ENCODE data around the gene CYP2S1. TPM values are rescaled to one million over a fixed set of nuclear protein-coding genes. Genes with fewer than 3 reads are reported as not detected.
A peak's percentile ranks its signal among the peaks of the same experiment; 100 is the strongest.

The CYP2S1 gene
- total RNA-seq, 5 donors from 2014 or later (not counting 1 experiment from before 2014, with no cell fraction given) = 0.20 to 1.2 (median 0.51) TPM; not detected in 1

GRCh38 chr19:41159881-41160280, 33.1 kb upstream of the CYP2S1 start:
- no peak for DNase-seq
- Mint-ChIP-seq H3K27ac (no peak overlapping the region), H3K27me3 (no peaks in the 10 kb centered on the region), H3K9me3 (no peaks in the 10 kb centered on the region), H3K36me3 (no peaks in the 10 kb centered on the region), H3K4me1 (no peaks in the 10 kb centered on the region), H3K4me3 (no peak overlapping the region)
- Histone ChIP-seq H3K9me3 (no peaks in the 10 kb centered on the region), H3K4me1 (ENCODE audit: control insufficient read depth in 1 of 2, extremely low read depth in 1 of 2, insufficient read depth in 2 of 2, low read length in 2 of 2) (no peaks in the 10 kb centered on the region), H3K27me3 (replicated peaks in 1 of 2; ENCODE audit: control insufficient read depth in 2 of 2, extremely low read depth in 1 of 2, insufficient read depth in 2 of 2, low read length in 1 of 2) (peaks cover 0 to 3% of the 10 kb centered on the region in 2 experiments), H3K4me3 (ENCODE audit: control insufficient read depth in 1 of 2, extremely low read depth in 1 of 2, low read length in 1 of 2) (no peak overlapping the region), H3K36me3 (ENCODE audit: control insufficient read depth in 2 of 2, extremely low read depth in 1 of 2, insufficient read depth in 1 of 2, low read length in 1 of 2) (no peaks in the 10 kb centered on the region), H3K27ac (ENCODE audit: low read length) (no peak overlapping the region)
- no peak for ATAC-seq (replicated peaks in 1 of 4)
- POLR2A ChIA-PET = interaction anchor here in 1 of 2 donors (0.6 kb wide), 1 partner anchor 1004 kb away, joined by 5 read pairs; no protein-coding TSS in a partner anchor
- CTCF ChIA-PET = no interaction called here
- WGBS (ENCODE audit: insufficient coverage) = 60% methylated on average over 1 of the region's 2 CpGs

GRCh38 chr19:41161903-41162302, 31.1 kb upstream of the CYP2S1 start:
- ChIA-PET POLR2A (no interaction called here), CTCF (no interaction called here)
- no peak overlapping the region for H3K27ac Mint-ChIP-seq
- H3K4me3 ChIP-seq (ENCODE audit: control insufficient read depth in 1 of 2, extremely low read depth in 1 of 2, low read length in 1 of 2) = no peak overlapping the region
- ATAC-seq (replicated peaks in 1 of 4) (no peak), DNase-seq (no peak)
- no peaks in the 10 kb centered on the region for H3K4me1 Mint-ChIP-seq
- no peaks in the 10 kb centered on the region for H3K27me3 Mint-ChIP-seq
- 94% methylated on average over 2 of the region's 5 CpGs for WGBS (ENCODE audit: insufficient coverage)
- no peak overlapping the region for H3K4me3 Mint-ChIP-seq
- H3K9me3 Mint-ChIP-seq = no peaks in the 10 kb centered on the region
- no peaks in the 10 kb centered on the region for H3K9me3 ChIP-seq
- H3K36me3 ChIP-seq (ENCODE audit: control insufficient read depth in 2 of 2, extremely low read depth in 1 of 2, insufficient read depth in 1 of 2, low read length in 1 of 2) = no peaks in the 10 kb centered on the region
- no peak overlapping the region for H3K27ac ChIP-seq (ENCODE audit: low read length)
- no peaks in the 10 kb centered on the region for H3K36me3 Mint-ChIP-seq
- no peaks in the 10 kb centered on the region for H3K4me1 ChIP-seq (ENCODE audit: control insufficient read depth in 1 of 2, extremely low read depth in 1 of 2, insufficient read depth in 2 of 2, low read length in 2 of 2)
- peaks cover 0 to 3% of the 10 kb centered on the region in 2 experiments for H3K27me3 ChIP-seq (replicated peaks in 1 of 2; ENCODE audit: control insufficient read depth in 2 of 2, extremely low read depth in 1 of 2, insufficient read depth in 2 of 2, low read length in 1 of 2)

GRCh38 chr19:41166944-41167804, 25.8 kb upstream of the CYP2S1 start:
- no peak overlapping the region for H3K4me3 ChIP-seq (ENCODE audit: control insufficient read depth in 1 of 2, extremely low read depth in 1 of 2, low read length in 1 of 2)
- H3K4me1 Mint-ChIP-seq = no peaks in the 10 kb centered on the region
- no peaks in the 10 kb centered on the region for H3K4me1 ChIP-seq (ENCODE audit: control insufficient read depth in 1 of 2, extremely low read depth in 1 of 2, insufficient read depth in 2 of 2, low read length in 2 of 2)
- H3K27me3 ChIP-seq (replicated peaks in 1 of 2; ENCODE audit: control insufficient read depth in 2 of 2, extremely low read depth in 1 of 2, insufficient read depth in 2 of 2, low read length in 1 of 2) = no peaks in the 10 kb centered on the region
- no peak overlapping the region for H3K27ac ChIP-seq (ENCODE audit: low read length)
- POLR2A ChIA-PET = interaction anchor here in 1 of 2 donors (0.5 kb wide), 1 partner anchor 17 kb away, joined by 6 read pairs; no protein-coding TSS in a partner anchor
- CTCF ChIA-PET = no interaction called here
- peaks cover 0 to 4% of the 10 kb centered on the region in 2 donors for H3K27me3 Mint-ChIP-seq
- no peak for ATAC-seq (replicated peaks in 1 of 4)
- no peaks in the 10 kb centered on the region for H3K9me3 ChIP-seq
- H3K36me3 Mint-ChIP-seq = no peaks in the 10 kb centered on the region
- H3K36me3 ChIP-seq (ENCODE audit: control insufficient read depth in 2 of 2, extremely low read depth in 1 of 2, insufficient read depth in 1 of 2, low read length in 1 of 2) = no peaks in the 10 kb centered on the region
- H3K9me3 Mint-ChIP-seq = no peaks in the 10 kb centered on the region
- 83% methylated on average over 11 of the region's 14 CpGs for WGBS (ENCODE audit: insufficient coverage)
- no peak overlapping the region for H3K4me3 Mint-ChIP-seq
- DNase-seq = no peak
- H3K27ac Mint-ChIP-seq = no peak overlapping the region

GRCh38 chr19:41172297-41173164, 20.5 kb upstream of the CYP2S1 start:
- H3K4me3 ChIP-seq (ENCODE audit: control insufficient read depth in 1 of 2, extremely low read depth in 1 of 2, low read length in 1 of 2) = no peak overlapping the region
- H3K9me3 ChIP-seq = no peaks in the 10 kb centered on the region
- ATAC-seq (replicated peaks in 1 of 4) (no peak), DNase-seq (no peak)
- Mint-ChIP-seq H3K27me3 (peaks cover 0 to 4% of the 10 kb centered on the region in 2 donors), H3K27ac (peak overlapping the region in 1 of 2 donors; percentile 53), H3K36me3 (no peaks in the 10 kb centered on the region), H3K4me1 (peaks cover 11 to 19% (median 16%) of the 10 kb centered on the region in 3 donors), H3K4me3 (no peak overlapping the region), H3K9me3 (no peaks in the 10 kb centered on the region)
- ChIA-PET CTCF (interaction anchor here (0.6 to 0.7 kb wide), 3 partner anchors 121 to 1032 kb away, joined by 3 read pairs; no protein-coding TSS in a partner anchor), POLR2A (no interaction called here)
- H3K4me1 ChIP-seq (ENCODE audit: control insufficient read depth in 1 of 2, extremely low read depth in 1 of 2, insufficient read depth in 2 of 2, low read length in 2 of 2) = peaks cover 8 to 20% of the 10 kb centered on the region in 2 experiments
- no peaks in the 10 kb centered on the region for H3K36me3 ChIP-seq (ENCODE audit: control insufficient read depth in 2 of 2, extremely low read depth in 1 of 2, insufficient read depth in 1 of 2, low read length in 1 of 2)
- 59% methylated on average over 2 of the region's 6 CpGs for WGBS (ENCODE audit: insufficient coverage)
- no peak overlapping the region for H3K27ac ChIP-seq (ENCODE audit: low read length)
- H3K27me3 ChIP-seq (replicated peaks in 1 of 2; ENCODE audit: control insufficient read depth in 2 of 2, extremely low read depth in 1 of 2, insufficient read depth in 2 of 2, low read length in 1 of 2) = no peaks in the 10 kb centered on the region

- Mint-ChIP-seq H3K4me1 (peaks cover 11 to 19% (median 16%) of the 10 kb centered on the region in 3 donors), H3K9me3 (no peaks in the 10 kb centered on the region), H3K27ac (no peak overlapping the region), H3K4me3 (no peak overlapping the region), H3K36me3 (no peaks in the 10 kb centered on the region), H3K27me3 (no peaks in the 10 kb centered on the region)
- ChIA-PET CTCF (no interaction called here), POLR2A (no interaction called here)
- Histone ChIP-seq H3K27ac (ENCODE audit: low read length) (no peak overlapping the region), H3K9me3 (no peaks in the 10 kb centered on the region), H3K27me3 (replicated peaks in 1 of 2; ENCODE audit: control insufficient read depth in 2 of 2, extremely low read depth in 1 of 2, insufficient read depth in 2 of 2, low read length in 1 of 2) (no peaks in the 10 kb centered on the region), H3K36me3 (ENCODE audit: control insufficient read depth in 2 of 2, extremely low read depth in 1 of 2, insufficient read depth in 1 of 2, low read length in 1 of 2) (no peaks in the 10 kb centered on the region), H3K4me1 (ENCODE audit: control insufficient read depth in 1 of 2, extremely low read depth in 1 of 2, insufficient read depth in 2 of 2, low read length in 2 of 2) (peaks cover 8 to 20% of the 10 kb centered on the region in 2 experiments), H3K4me3 (ENCODE audit: control insufficient read depth in 1 of 2, extremely low read depth in 1 of 2, low read length in 1 of 2) (no peak overlapping the region)
- 95% methylated on average over 9 of the region's 15 CpGs for WGBS (ENCODE audit: insufficient coverage)
- ATAC-seq (replicated peaks in 1 of 4) (no peak), DNase-seq (no peak)
These were observed 18.6 kb upstream of the CYP2S1 start for GRCh38 chr19:41174297-41174928.

All from T-cell (primary cell).